ENCODE measurements around the gene SMR3B. TPM values are rescaled to one million over a fixed set of nuclear protein-coding genes. Genes with fewer than 3 reads are reported as not detected.

SMR3B gene
- total RNA-seq, 4 donors from 2014 or later: not detected

DNA sequence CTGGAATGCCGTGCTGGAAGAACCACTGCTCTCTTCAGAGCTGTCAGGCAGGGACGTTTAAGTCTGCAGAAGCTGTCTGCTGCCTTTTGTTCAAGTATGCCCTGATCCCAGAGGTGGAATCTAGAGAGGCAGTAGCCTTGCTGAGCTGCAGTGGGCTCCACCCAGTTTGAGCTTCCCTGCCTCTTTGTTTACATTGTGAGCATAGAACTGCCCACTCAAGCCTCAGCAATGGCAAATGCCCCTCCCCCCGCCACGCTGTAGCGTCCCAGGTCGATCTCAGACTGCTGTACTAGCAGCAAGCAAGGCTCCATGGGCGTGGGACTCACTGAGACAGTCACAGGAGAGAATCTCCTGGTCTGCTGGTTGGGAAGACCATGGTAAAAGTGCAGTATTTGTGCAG lies 54.3 kb downstream of the SMR3B start:
- Histone ChIP-seq H3K9me3 (peaks cover 0 to 7% (median 0%) of the 10 kb centered on the region in 4 donors), H3K4me1 (no peaks in the 10 kb centered on the region), H3K27me3 (no peaks in the 10 kb centered on the region), H3K4me3 (no peak overlapping the region), H3K27ac (no peak overlapping the region), H3K36me3 (no peaks in the 10 kb centered on the region)
- DNase-seq (ENCODE audit: low spot score in 2 of 2): no peak
- TF ChIP-seq CTCF (IDR thresholded peaks at IDR 0.05) (no peak), POLR2A (IDR thresholded peaks at IDR 0.05) (no peak), EP300 (IDR thresholded peaks at IDR 0.05) (no peak)
- 64 to 74% methylated on average over 7 of the region's 7 CpGs for WGBS, 2 donors

Other genes with a start within 250 kb of the SMR3B start
- gene PRR27, start 228.9 kb upstream of the SMR3B start, total RNA-seq: not detected
- not detected for gene ODAM, start 187.4 kb upstream of the SMR3B start, total RNA-seq
- not detected for gene FDCSP, start 157.0 kb upstream of the SMR3B start, total RNA-seq
- gene CSN3, start 140.5 kb upstream of the SMR3B start, total RNA-seq: not detected
- gene CABS1, start 48.1 kb upstream of the SMR3B start, total RNA-seq: not detected
- gene SMR3A, start 22.4 kb upstream of the SMR3B start, total RNA-seq: not detected
- not detected for gene OPRPN, start 14.8 kb downstream of the SMR3B start, total RNA-seq
- gene MUC7, start 89.1 kb downstream of the SMR3B start, total RNA-seq: not detected
- gene AMTN, start 135.4 kb downstream of the SMR3B start, total RNA-seq: not detected
- gene AMBN, start 209.1 kb downstream of the SMR3B start, total RNA-seq: not detected
- not detected for gene ENAM, start 245.6 kb downstream of the SMR3B start, total RNA-seq

All from tibial nerve (tissue), 4 donors.